HS-5 (cell line): ENCODE data around the gene ACD.
A peak's percentile ranks its signal among the peaks of the same experiment; 100 is the strongest.

Experiments used
- DNase-seq: peaks from one replicate; pipeline ENCODE4 v3.0.0-alpha.2; 2012; ENCODE audit warnings: low read depth

ACD gene

GRCh38 chr16:67661886-67662652, 2.0 kb upstream of the ACD start:
- DNase-seq, result no peak

- DNase-seq, result no peak
Measured at GRCh38 chr16:67661101-67661761, 1.2 kb upstream of the ACD start.

GRCh38 chr16:67660564-67661028, 536 bp upstream of the ACD start, which contains the start of gene PARD6A:
Gene PARD6A (plus strand): TSS chr16:67660960. CDS start chr16:67661039, 79 bp downstream.
- DNase-seq, result peak; percentile 68

- DNase-seq, result no peak
Measured at GRCh38 chr16:67658849-67659674, 998 bp downstream of the ACD start.

GRCh38 chr16:67657751-67658518, 2.1 kb downstream of the ACD start:
- no peak for DNase-seq

GRCh38 chr16:67657017-67657608, 2.9 kb downstream of the ACD start:
- no peak for DNase-seq

- no peak for DNase-seq
Measured at GRCh38 chr16:67656344-67657016, 3.6 kb downstream of the ACD start.

GRCh38 chr16:67655363-67655762, 4.7 kb downstream of the ACD start:
- DNase-seq, result no peak

- no peak for DNase-seq
Measured at GRCh38 chr16:67654403-67654911, 5.6 kb downstream of the ACD start.

GRCh38 chr16:67653789-67654402, 6.2 kb downstream of the ACD start:
- DNase-seq, result no peak

GRCh38 chr16:67653128-67653788, 6.8 kb downstream of the ACD start:
- no peak for DNase-seq

GRCh38 chr16:67652578-67653127, 7.4 kb downstream of the ACD start:
- DNase-seq, result no peak

GRCh38 chr16:67651847-67652246, 8.2 kb downstream of the ACD start:
- no peak for DNase-seq

- no peak for DNase-seq
Measured at GRCh38 chr16:67651039-67651438, 9.0 kb downstream of the ACD start.

- no peak for DNase-seq
Measured at GRCh38 chr16:67650023-67650422, 10.0 kb downstream of the ACD start.

GRCh38 chr16:67649494-67649931, 10.5 kb downstream of the ACD start:
- DNase-seq, result no peak

GRCh38 chr16:67648764-67649407, 11.2 kb downstream of the ACD start:
- no peak for DNase-seq

GRCh38 chr16:67648088-67648763, 11.8 kb downstream of the ACD start:
- no peak for DNase-seq
